Fibroblast of skin of back (primary cell): ENCODE measurements around the gene IFITM10.
"Not testable (repeated sequence)": the region's sequence is repeated elsewhere in the genome, so short reads cannot be mapped to it uniquely, and the experiment has no call there.

ENCODE experiments used
- DNase-seq: peaks from one replicate; pipeline ENCODE4 v3.0.0-alpha.2; 2013

Gene IFITM10

DNA sequence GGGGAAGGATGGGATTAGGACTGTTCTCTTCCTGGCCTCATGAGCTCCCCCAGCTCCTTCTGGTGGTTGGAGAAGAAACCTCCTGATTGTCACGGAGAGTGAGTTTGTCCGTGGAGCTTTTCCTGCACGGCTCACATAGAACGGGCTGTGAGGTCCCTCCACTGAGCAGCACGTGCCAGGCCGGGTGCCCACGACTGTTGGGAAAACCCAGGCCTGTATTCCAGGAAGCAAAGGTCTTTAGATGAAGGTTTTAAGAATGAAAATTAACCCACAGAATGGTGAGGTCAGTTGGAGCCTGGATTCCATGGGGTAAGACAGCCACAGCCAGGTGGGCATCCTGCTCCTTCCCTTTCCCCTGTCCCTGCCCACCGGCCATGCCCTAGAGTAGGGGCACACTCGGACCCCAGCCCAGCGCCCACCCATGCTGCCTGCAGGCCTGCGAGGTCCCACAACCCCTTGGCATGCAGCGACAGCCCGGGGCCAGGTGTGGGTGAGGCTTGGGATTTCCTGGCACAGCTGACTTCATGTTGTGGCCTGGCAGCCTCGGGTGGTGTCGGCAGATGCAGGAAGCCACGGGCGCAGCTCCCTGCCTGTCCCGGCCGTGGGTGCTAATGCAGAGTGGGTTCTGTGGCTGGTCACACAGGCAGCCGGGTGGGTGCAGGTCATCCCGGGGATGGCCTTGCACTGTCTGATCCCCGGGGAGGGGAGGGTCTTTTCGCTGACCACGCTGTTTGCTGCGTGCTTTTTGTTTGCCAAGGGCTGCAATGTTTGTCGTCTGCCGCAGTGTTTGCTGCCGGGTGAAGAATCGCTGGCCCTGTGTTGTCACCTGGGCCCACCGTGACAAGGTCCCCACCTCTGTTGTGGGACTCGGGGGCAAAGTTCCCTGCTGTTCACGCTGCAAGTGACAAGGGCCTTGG lies 60.9 kb downstream of the IFITM10 start:
- not testable (repeated sequence) for DNase-seq

DNA sequence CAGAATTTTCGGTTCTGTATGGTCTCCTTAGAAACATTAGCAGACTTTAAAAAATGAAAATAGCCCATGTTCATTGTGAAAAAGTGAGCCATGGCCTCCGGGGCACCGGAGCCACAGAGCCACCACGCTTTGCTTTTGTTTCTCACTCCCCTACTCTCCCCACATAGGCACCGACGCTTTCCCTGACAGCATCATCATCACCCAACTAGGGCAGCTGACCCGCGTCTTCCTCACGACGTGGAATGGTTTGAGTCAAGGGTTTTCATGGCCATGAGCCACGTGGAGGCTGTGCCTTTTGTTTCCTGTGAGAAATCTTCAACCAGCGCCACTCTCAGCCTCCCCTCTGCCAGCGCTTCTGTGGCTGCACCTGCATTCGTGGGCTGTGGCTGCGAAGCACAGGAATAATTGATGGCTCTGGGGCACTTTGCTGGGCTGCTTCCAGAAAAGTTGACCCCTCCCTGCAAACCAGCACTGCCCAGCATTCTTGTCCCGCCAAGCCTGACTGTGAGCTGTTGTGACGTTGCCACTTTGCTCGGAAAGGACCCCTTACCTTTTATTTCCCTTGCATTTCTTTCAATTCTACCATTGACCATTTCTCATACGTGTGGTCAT lies 62.0 kb downstream of the IFITM10 start:
- not testable (repeated sequence) for DNase-seq

GRCh38 chr11:1686220-1686619 lies 64.2 kb downstream of the IFITM10 start:
- DNase-seq = not testable (repeated sequence)

DNA sequence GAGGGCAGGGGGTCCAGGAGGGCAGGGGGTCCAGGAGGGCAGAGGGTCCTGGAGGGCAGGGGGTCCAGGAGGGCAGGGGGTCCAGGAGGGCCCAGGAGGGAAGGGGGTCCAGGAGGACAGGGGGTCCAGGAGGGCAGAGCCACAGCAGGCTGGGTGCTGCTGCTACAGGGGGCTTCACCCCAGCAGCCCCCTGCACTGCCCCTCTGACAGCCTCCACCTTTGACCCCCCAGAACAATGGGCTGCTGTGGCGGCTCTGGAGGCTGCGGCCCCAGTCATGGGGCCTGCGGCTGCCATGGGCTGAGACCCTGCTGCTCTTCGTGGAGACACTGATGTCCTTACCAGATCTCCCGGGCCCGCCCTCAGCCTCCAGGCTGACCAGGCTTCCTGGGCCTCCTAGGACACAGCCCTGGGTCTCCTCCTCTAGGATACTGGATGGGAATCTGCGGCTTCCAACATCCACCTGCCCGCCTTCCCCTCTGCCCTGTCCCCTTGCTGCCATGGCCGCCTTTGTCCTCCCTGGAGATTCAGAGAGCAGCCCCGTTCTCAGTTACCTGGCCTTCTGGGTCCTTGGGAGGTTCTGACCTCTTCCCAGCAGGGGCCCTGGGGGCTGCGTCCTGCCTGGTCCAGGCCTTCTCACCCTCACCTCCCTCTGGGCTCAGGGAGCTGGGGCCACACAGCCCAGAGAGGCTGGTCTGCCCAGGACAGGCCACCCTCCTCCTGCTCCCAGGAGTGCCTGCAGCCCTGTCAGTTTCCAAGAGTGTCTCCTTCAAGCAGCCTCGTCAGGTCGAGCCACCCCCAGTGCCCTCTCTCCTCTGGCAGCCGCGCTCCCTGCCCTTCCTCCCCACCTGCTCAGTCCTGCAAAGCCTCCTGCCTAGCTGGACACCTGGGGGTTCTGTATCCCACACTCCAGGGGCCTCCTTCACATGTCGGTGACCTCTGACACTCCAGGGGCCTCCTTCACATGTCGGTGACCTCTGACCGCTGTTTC lies 65.2 kb downstream of the IFITM10 start:
- not testable (repeated sequence) for DNase-seq

DNA sequence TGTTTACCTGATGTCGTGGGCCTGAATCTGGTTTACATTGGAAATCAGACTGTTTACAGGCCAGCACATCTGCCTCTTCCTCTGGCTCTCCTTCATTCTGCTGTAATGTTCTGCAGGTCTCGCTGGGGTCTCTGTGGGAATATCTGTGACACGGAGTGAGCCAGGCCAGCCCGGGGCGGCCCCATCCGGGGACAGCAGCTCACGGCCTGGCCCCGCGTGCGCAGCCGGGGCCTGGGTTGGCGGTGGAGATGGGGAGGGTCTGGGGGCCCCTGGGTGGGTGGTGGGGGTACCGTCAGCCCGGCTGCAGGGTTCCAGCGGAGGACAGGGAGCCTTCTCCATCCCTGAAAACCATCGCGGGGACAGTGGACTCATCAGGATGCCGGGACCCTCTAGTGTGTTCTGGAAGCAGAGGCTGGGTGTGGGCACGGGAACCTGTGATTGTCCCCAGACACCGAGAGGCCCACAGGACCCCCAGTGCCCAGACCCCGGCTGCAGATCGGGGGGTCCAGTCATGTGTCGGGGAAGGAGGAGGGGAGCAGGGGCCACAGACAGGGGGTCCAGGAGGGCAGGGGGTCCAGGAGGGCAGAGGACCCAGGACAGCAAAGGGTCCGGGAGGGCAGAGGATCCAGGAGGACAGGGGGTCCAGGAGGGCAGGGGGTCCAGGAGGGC lies 66.4 kb downstream of the IFITM10 start:
- not testable (repeated sequence) for DNase-seq

GRCh38 chr11:1683216-1683615 lies 67.2 kb downstream of the IFITM10 start:
- not testable (repeated sequence) for DNase-seq
